D721Med (cell line): ENCODE data around the gene CEP43.

Experiments
- DNase-seq: peaks from one replicate; pipeline ENCODE4 v3.0.0; 2011; ENCODE audit warnings: low spot score; ENCODE audit not compliant: insufficient read length
- FAIRE-seq: peaks from 2 replicates; lab custom pipeline; 2011; peaks lifted over from hg19 to GRCh38; lab: Jason Lieb, UNC
- CTCF ChIP-seq: IDR thresholded peaks from 2 replicates; pipeline ENCODE4 v1.5.1; 2012; ENCODE audit warnings: mild to moderate bottlenecking, control low read depth; ENCODE audit not compliant: insufficient read depth; ENCODE audit errors: missing control alignments

CEP43 gene

GRCh38 chr6:167013946-167014345 is 14.7 kb downstream of the CEP43 start:
- no peak for TF ChIP-seq CTCF
- FAIRE-seq (no peak), DNase-seq (no peak)

GRCh38 chr6:167015302-167015701 is 16.1 kb downstream of the CEP43 start:
- FAIRE-seq: no peak
- no peak for TF ChIP-seq CTCF
- no peak for DNase-seq

GRCh38 chr6:167020206-167020605 is 21.0 kb downstream of the CEP43 start:
- DNase-seq (no peak), FAIRE-seq (no peak)
- TF ChIP-seq CTCF: no peak

- no peak for TF ChIP-seq CTCF
- DNase-seq: no peak
- FAIRE-seq: no peak
Measured at GRCh38 chr6:167027308-167027707, 28.1 kb downstream of the CEP43 start.

- no peak for FAIRE-seq
- DNase-seq: no peak
Measured at GRCh38 chr6:167027772-167028171, 28.6 kb downstream of the CEP43 start.

GRCh38 chr6:167030222-167031072 is 31.2 kb downstream of the CEP43 start:
- FAIRE-seq (no peak), DNase-seq (no peak)
- TF ChIP-seq CTCF: no peak

More at GRCh38 chr6:167027772-167028171, 28.6 kb downstream of the CEP43 start:
- no peak for TF ChIP-seq CTCF

- FAIRE-seq: no peak
- no peak for TF ChIP-seq CTCF
- no peak for DNase-seq
Measured at GRCh38 chr6:167031082-167031709, 32.0 kb downstream of the CEP43 start.
